Transverse colon (tissue), 3 donors: Measurements from ENCODE around the gene RAP1GAP2.

Experiments used
- EP300 ChIP-seq: sonication (generic); formaldehyde crosslinking; IDR thresholded peaks from one replicate; pipeline ENCODE4 v1.6.1; 2017; ENCODE audit warnings: antibody characterized with exemption, low read depth
- POLR2A ChIP-seq: fragments of 450-650 bp; IDR thresholded peaks from one replicate; pipeline ENCODE4 v1.6.1; 2016; ENCODE audit warnings: antibody characterized with exemption, mild to moderate bottlenecking, moderate library complexity
- TF ChIP-seq, protein P1 (sequence below), 5 experiments: fragments of 200-600 bp in 3 of 5; fragments of 450-650 bp in 2 of 5; sonication (generic) in 3 of 5; IDR thresholded peaks; 1 replicate in 2 of 5; 2 replicates in 3 of 5; pipeline ENCODE4 v1.5.1; 2016 to 2017; ENCODE audit warnings: antibody characterized with exemption in 5 of 5, inconsistent platforms in 3 of 5, mild to moderate bottlenecking in 2 of 5, moderate library complexity in 1 of 5

DNA sequence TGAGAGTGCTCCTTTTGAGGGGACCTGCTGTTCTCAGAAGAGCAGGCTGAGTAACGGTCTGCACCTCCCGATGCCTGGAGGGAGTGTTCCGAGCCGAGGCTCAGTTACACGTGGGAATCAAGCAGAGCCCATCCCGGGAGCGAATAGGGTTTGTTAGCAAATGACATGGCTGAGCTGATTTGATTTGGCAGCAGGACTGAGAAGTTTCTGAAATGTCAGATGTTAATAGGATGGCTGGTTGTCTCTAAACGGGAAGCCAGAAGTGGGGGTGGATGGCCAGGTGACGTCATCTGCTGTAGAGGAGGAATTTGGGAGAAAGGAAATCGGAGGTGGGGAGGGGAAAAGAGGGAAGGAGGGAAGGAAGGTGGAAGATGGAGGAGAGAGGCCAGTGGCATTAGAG is 128.0 kb downstream of the RAP1GAP2 start:
- TF ChIP-seq POLR2A (no peak), EP300 (no peak)
- TF ChIP-seq, protein P1, sequence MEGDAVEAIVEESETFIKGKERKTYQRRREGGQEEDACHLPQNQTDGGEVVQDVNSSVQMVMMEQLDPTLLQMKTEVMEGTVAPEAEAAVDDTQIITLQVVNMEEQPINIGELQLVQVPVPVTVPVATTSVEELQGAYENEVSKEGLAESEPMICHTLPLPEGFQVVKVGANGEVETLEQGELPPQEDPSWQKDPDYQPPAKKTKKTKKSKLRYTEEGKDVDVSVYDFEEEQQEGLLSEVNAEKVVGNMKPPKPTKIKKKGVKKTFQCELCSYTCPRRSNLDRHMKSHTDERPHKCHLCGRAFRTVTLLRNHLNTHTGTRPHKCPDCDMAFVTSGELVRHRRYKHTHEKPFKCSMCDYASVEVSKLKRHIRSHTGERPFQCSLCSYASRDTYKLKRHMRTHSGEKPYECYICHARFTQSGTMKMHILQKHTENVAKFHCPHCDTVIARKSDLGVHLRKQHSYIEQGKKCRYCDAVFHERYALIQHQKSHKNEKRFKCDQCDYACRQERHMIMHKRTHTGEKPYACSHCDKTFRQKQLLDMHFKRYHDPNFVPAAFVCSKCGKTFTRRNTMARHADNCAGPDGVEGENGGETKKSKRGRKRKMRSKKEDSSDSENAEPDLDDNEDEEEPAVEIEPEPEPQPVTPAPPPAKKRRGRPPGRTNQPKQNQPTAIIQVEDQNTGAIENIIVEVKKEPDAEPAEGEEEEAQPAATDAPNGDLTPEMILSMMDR (IDR thresholded peaks at IDR 0.05) = no peak
